Neuron (in vitro differentiated cells): ENCODE data around the gene IL36B.

Experiments
- H2AFZ ChIP-seq: one replicate; pipeline ENCODE4 v1.6.1; 2013; ENCODE audit warnings: low read depth, mild to moderate bottlenecking, inconsistent platforms, low read length, moderate library complexity
- H3K27me3 ChIP-seq: one replicate; pipeline ENCODE4 v1.6.1; 2013; ENCODE audit warnings: low read length; ENCODE audit not compliant: insufficient read depth
- H3K36me3 ChIP-seq: one replicate; pipeline ENCODE4 v1.6.1; 2013; ENCODE audit warnings: low read length; ENCODE audit not compliant: insufficient read depth
- H3K4me1 ChIP-seq: one replicate; pipeline ENCODE4 v1.6.1; 2013; ENCODE audit warnings: low read length; ENCODE audit not compliant: insufficient read depth
- H3K4me3 ChIP-seq: 2 replicates; pipeline ENCODE4 v1.5.1; 2013; ENCODE audit warnings: mild to moderate bottlenecking, low read length, moderate library complexity
- H3K9me3 ChIP-seq: one replicate; pipeline ENCODE4 v1.6.1; 2013; ENCODE audit warnings: low read length

Gene IL36B

DNA sequence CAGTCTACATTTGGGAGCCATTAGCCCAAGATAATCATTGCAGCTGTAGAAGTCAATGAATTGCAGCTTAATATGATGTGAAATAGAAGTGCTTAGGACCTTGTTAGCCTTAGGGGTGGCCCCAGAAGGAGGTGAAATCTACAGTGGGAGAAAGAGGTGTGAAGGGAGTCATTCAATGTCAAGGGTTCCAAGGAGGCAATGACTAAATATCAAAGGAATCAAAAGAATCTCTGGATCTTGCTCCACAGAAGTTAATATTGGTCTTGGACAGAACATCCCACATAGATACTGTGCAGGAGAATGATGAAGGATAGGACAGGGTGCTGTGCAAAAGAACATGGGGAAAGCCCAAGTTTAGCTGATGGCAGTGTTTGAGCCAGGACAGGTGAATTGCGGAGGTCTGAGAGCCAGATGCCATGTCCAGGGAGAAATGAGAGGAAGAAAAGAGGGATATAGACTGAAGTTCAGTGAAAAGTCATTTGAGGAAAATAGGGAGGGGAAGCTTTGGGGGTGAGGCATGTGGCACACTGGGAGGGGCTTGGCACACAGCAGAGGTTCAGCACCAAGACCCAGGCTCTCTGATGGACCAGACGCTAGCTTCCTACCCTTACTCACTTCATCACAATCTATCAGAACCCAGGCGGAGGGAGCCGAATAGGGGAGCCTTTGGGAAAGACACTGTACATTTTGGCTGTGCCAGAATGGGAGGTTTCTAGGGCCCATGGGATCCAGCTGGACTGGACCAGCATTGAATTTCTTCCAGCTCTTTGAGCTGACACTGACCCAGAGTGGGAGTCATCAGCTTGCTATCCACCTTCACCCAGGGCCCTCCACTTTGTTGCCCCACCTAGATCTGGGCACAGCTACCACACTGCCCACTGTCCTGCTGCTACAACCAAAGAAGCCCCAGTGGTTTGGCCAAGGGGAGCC, 17.3 kb upstream of the IL36B start:
- Histone ChIP-seq H2AFZ (no peak overlapping the region), H3K4me3 (no peak overlapping the region), H3K9me3 (no peaks in the 10 kb centered on the region), H3K36me3 (no peaks in the 10 kb centered on the region), H3K27me3 (peaks cover 12% of the 10 kb centered on the region), H3K4me1 (no peaks in the 10 kb centered on the region)

DNA sequence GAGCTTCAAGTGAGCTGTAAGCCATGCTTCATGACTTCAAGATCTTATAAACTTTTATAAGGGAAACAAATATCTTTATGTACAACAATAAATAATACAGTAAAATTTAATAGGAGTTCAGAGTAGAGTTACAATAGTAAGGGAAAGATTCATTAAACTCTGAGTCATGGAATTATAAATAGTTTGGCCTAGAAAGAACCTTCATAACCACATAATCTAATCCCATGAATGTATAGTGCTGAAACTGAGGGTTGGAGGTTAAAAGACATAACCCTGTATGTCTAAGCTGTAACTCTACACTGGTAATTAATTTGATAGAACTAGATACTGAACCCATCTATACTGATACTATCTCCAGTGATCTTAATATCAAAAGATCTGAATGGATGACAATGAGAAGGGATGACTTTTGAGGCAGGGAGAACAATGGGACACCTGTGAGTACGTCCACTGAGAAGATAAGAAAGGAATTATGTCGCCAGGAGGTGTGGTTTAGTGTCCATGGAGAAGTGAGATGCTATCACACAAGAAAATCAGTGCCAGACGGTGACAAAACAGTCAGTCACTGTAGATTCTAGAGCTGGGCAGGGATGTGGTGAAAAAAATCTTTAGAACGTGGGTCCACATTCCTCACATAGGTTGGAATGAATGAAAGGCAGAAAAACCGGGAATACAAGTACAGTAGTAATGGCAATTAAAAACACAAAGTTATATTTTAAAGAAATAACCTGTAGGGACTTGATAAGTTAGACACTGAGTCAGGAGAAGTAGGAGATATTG, 16.2 kb upstream of the IL36B start:
- H3K4me1 ChIP-seq: no peaks in the 10 kb centered on the region
- no peak overlapping the region for H3K4me3 ChIP-seq
- H3K36me3 ChIP-seq: no peaks in the 10 kb centered on the region
- H3K27me3 ChIP-seq: peaks cover 10% of the 10 kb centered on the region
- H2AFZ ChIP-seq: no peak overlapping the region
- no peaks in the 10 kb centered on the region for H3K9me3 ChIP-seq

- H2AFZ ChIP-seq: no peak overlapping the region
- no peaks in the 10 kb centered on the region for H3K9me3 ChIP-seq
- H3K4me3 ChIP-seq: no peak overlapping the region
- no peaks in the 10 kb centered on the region for H3K36me3 ChIP-seq
- peaks cover 10% of the 10 kb centered on the region for H3K27me3 ChIP-seq
- H3K4me1 ChIP-seq: no peaks in the 10 kb centered on the region
These were observed 15.6 kb upstream of the IL36B start for GRCh38 chr2:113068249-113068648.

GRCh38 chr2:113067681-113068080, 15.0 kb upstream of the IL36B start, which contains the start of gene IL1F10:
TSS of gene IL1F10 (plus strand) at chr2:113067970. CDS start at chr2:113072739, 4,769 bp downstream.
- Histone ChIP-seq H3K27me3 (peaks cover 10% of the 10 kb centered on the region), H3K4me1 (no peaks in the 10 kb centered on the region), H2AFZ (no peak within 1 kb of the TSS), H3K9me3 (no peaks in the 10 kb centered on the region), H3K4me3 (no peak within 1 kb of the TSS), H3K36me3 (no peaks in the 10 kb centered on the region)

DNA sequence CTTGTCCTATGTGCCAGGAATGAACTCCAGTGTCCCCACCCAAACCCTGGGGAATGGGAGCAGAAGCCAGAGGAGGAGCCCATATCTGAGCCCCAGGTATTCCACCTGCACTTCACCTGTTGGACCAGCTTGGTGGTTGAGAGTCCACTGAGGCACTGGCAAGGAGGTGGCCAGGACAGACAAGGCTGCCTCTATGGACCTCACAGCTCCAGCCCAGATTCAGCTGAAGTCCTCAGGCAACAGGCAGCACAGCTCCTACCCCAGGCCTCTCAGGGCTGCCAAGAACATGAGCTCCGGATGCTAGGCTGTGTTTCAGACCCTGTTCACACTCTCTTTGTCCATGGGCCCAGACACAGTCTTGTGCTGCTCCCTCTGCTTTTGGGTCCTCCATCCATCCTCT, 12.2 kb upstream of the IL36B start:
- H2AFZ ChIP-seq: no peak overlapping the region
- H3K4me3 ChIP-seq: no peak overlapping the region
- H3K36me3 ChIP-seq: no peaks in the 10 kb centered on the region
- H3K9me3 ChIP-seq: no peaks in the 10 kb centered on the region
- no peaks in the 10 kb centered on the region for H3K4me1 ChIP-seq
- H3K27me3 ChIP-seq: peaks cover 6% of the 10 kb centered on the region

- Histone ChIP-seq H3K36me3 (no peaks in the 10 kb centered on the region), H3K4me3 (no peak overlapping the region), H2AFZ (no peak overlapping the region), H3K9me3 (no peaks in the 10 kb centered on the region), H3K4me1 (no peaks in the 10 kb centered on the region), H3K27me3 (peaks cover 2% of the 10 kb centered on the region)
These were observed 11.6 kb upstream of the IL36B start for GRCh38 chr2:113064281-113064680.

DNA sequence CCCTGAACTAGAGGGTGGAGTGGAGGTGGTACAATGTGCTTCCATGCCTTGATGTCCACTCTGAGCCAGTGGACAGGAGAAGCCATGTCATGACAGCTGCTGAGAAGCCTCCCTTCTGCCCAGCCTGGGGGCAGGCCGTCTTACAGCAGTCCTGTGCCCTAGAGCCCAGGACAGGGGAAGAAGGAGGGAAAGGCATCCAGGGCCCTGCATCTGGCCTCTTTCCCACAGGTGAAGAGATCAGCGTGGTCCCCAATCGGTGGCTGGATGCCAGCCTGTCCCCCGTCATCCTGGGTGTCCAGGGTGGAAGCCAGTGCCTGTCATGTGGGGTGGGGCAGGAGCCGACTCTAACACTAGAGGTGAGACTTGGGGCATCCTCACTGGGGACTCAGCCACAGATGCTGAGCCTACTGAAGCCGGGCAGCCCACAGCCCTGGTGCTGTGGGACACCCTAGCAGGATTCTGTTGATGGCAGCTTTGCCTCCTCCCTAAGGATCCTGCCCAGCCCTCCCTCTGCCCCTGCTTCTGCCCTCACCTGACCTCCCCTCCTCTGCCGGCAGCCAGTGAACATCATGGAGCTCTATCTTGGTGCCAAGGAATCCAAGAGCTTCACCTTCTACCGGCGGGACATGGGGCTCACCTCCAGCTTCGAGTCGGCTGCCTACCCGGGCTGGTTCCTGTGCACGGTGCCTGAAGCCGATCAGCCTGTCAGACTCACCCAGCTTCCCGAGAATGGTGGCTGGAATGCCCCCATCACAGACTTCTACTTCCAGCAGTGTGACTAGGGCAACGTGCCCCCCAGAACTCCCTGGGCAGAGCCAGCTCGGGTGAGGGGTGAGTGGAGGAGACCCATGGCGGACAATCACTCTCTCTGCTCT, 9.5 kb upstream of the IL36B start:
- H2AFZ ChIP-seq: no peak overlapping the region
- no peaks in the 10 kb centered on the region for H3K4me1 ChIP-seq
- peaks cover 2% of the 10 kb centered on the region for H3K27me3 ChIP-seq
- H3K36me3 ChIP-seq: no peaks in the 10 kb centered on the region
- H3K9me3 ChIP-seq: no peaks in the 10 kb centered on the region
- no peak overlapping the region for H3K4me3 ChIP-seq

DNA sequence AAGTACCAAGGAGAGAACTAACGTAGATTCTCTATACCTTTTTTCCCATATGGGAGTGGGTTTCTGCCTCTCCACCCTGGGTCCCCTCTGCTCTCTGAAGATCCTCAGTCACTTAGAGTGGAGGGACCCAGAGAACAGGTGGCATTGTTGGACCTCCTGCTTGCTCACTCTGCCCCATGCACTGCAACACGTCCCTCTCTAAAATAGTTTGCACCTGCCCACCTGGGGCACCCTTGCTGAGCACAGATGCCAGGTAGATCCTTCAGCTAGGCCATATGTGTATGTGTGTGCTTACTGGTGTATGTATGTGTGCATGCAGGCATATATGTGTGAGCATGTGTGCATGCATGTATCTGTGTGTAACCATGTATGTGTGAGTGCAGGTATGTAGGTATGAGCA, 8.6 kb upstream of the IL36B start:
- Histone ChIP-seq H3K9me3 (no peaks in the 10 kb centered on the region), H2AFZ (no peak overlapping the region), H3K36me3 (no peaks in the 10 kb centered on the region), H3K27me3 (peaks cover 2% of the 10 kb centered on the region), H3K4me3 (no peak overlapping the region), H3K4me1 (no peaks in the 10 kb centered on the region)

- H3K4me1 ChIP-seq: no peaks in the 10 kb centered on the region
- no peak overlapping the region for H2AFZ ChIP-seq
- no peak overlapping the region for H3K4me3 ChIP-seq
- peaks cover 2% of the 10 kb centered on the region for H3K27me3 ChIP-seq
- no peaks in the 10 kb centered on the region for H3K36me3 ChIP-seq
- H3K9me3 ChIP-seq: no peaks in the 10 kb centered on the region
These were observed 8.1 kb upstream of the IL36B start for GRCh38 chr2:113060796-113061195.

DNA sequence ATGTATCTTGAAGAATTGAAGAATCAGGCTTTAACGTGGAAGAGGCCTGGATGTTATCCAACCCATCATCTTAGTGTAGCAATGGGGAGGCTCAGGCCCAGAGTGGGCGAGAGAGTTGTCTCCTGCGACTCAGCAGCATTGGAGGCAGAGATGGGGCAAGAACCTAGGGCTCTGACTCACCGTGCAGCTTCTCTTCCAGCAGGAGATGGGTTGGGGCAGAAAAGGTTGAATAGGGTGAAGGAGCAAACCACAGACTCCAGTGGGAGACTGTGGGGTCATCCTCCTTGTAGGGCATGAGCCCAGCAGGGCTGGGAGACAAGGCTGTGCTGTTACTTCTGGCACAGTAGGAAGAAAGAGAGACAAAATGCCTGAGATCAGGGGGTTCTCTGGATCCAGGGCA, 7.7 kb upstream of the IL36B start:
- Histone ChIP-seq H3K36me3 (no peaks in the 10 kb centered on the region), H2AFZ (no peak overlapping the region), H3K4me1 (no peaks in the 10 kb centered on the region), H3K27me3 (peaks cover 2% of the 10 kb centered on the region), H3K9me3 (no peaks in the 10 kb centered on the region), H3K4me3 (no peak overlapping the region)

DNA sequence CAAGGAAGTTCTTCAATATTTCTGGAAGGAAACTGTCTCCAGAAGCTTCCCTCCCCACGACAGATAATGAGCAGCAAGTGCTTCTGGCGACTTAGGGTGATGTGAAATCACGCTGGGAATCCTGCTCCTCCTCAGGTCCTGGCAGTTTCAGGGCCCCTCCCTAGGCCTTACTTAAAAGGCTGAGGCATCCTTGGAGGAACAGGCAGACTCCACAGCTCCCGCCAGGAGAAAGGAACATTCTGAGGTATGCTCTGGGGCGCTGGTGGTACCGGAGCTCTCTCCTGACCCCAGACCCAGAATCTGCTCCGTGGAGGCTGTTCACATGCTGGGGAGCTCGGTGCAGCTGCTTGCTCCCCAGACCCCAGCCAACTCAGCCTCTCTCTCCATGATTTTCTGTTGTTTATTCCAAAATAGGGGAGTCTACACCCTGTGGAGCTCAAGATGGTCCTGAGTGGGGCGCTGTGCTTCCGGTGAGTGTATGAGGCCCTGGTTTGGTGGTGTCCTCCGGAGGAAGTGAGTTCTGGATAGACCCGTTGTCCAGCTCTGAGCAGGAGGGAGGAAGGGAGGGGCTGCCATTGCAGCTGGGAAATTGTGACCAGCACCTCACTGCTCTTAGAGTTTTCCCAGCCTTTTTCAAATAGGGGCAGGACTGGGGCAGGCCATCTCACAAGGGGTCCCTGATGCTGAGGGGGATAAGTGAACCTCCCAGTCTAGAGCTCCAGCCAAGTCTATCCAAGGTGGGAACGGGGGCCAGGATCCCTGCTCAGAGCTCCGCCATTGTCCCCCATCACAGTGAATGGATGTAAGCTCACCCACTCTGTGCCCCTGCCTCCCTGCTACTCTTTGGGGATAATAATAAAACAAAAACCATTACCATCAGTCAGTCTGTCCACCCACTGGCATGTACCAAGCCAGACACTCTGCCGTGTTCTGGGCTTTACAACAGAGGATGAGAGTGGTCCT, 6.6 kb upstream of the IL36B start, which contains the start of gene IL36RN:
TSS of gene IL36RN (plus strand) at position 201 of the 963 bp plus-strand sequence. CDS start at position 442, 241 bp downstream.
- peaks cover 2% of the 10 kb centered on the region for H3K9me3 ChIP-seq
- H2AFZ ChIP-seq: no peak within 1 kb of the TSS
- H3K4me3 ChIP-seq: no peak within 1 kb of the TSS
- H3K4me1 ChIP-seq: no peaks in the 10 kb centered on the region
- H3K36me3 ChIP-seq: no peaks in the 10 kb centered on the region
- peaks cover 2% of the 10 kb centered on the region for H3K27me3 ChIP-seq
